ENCODE measurements around the gene TF.

The TF gene

GRCh38 chr3:133754455-133754854 lies 8.3 kb downstream of the TF start:
- H3K4me1 ChIP-seq (ENCODE audit: control insufficient read depth in 5 of 5, insufficient read depth in 5 of 5, low read length in 5 of 5) = peaks cover 2 to 9% (median 6%) of the 10 kb centered on the region in 5 donors
- H3K9me3 ChIP-seq (ENCODE audit: control insufficient read depth in 5 of 5, low read length in 5 of 5) = no peaks in the 10 kb centered on the region
- no peak overlapping the region for H3K27ac ChIP-seq (ENCODE audit: low read depth, low read length)
- peaks cover 3 to 56% (median 26%) of the 10 kb centered on the region in 5 donors for H3K36me3 ChIP-seq (ENCODE audit: control insufficient read depth in 5 of 5, insufficient read depth in 5 of 5, low read length in 5 of 5)
- no peak overlapping the region for H3K4me3 ChIP-seq (ENCODE audit: low read depth in 1 of 5, low read length in 5 of 5)
- no peaks in the 10 kb centered on the region for H3K27me3 ChIP-seq (ENCODE audit: control insufficient read depth in 5 of 5, insufficient read depth in 4 of 5, low read length in 5 of 5)
- no peak overlapping the region for H3K9ac ChIP-seq (ENCODE audit: low read length in 5 of 5)

- H3K27me3 ChIP-seq (ENCODE audit: control insufficient read depth in 5 of 5, insufficient read depth in 4 of 5, low read length in 5 of 5) = no peaks in the 10 kb centered on the region
- H3K9ac ChIP-seq (ENCODE audit: low read length in 5 of 5) = no peak overlapping the region
- no peak overlapping the region for H3K4me3 ChIP-seq (ENCODE audit: low read depth in 1 of 5, low read length in 5 of 5)
- H3K9me3 ChIP-seq (ENCODE audit: control insufficient read depth in 5 of 5, low read length in 5 of 5) = no peaks in the 10 kb centered on the region
- H3K4me1 ChIP-seq (ENCODE audit: control insufficient read depth in 5 of 5, insufficient read depth in 5 of 5, low read length in 5 of 5) = peaks cover 0 to 4% (median 3%) of the 10 kb centered on the region in 5 donors
- peaks cover 3 to 60% (median 26%) of the 10 kb centered on the region in 5 donors for H3K36me3 ChIP-seq (ENCODE audit: control insufficient read depth in 5 of 5, insufficient read depth in 5 of 5, low read length in 5 of 5)
- no peak overlapping the region for H3K27ac ChIP-seq (ENCODE audit: low read depth, low read length)
These were observed 9.0 kb downstream of the TF start for GRCh38 chr3:133754973-133755828.

DNA sequence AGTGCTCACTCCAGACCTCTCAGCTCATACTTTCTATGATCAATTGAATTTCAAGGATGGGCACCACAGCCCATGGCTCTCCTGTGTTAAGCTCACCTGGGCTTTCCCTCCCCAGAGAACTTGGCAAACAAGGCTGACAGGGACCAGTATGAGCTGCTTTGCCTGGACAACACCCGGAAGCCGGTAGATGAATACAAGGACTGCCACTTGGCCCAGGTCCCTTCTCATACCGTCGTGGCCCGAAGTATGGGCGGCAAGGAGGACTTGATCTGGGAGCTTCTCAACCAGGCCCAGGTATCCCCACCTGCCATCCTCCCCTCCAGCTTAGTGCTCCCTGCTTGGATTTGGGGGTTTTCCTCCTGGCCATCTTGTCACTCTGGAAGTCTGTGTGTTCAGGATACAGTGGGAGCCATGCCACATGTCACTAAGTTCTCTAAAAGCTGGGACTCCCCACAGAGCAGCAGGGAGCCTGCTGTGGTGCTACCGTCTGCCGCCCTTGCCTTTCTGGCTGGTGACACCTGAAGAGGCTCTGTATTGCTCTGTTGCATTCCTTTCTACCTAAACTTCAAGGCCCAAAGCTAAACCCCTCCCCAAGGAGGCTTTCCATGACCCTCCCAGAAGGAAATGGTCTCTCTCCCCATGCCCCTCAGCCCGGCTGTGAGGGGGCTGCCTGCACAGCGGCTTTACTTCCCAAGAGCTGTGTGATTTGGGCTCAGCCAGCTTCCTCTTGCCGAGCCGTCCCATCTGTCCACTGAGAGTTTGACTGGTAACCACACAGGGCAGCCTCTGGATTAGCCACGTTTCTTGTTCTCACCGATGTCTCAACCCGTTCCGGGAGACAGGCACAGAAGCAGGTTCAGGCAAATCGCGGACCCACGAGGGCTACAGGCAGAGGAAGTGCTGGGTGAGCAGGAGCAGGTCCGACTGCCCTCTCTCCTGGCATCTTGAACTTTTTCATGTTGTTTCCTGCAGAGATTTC lies 10.8 kb downstream of the TF start:
- no peaks in the 10 kb centered on the region for H3K9me3 ChIP-seq (ENCODE audit: control insufficient read depth in 5 of 5, low read length in 5 of 5)
- peaks cover 3 to 68% (median 28%) of the 10 kb centered on the region in 5 donors for H3K36me3 ChIP-seq (ENCODE audit: control insufficient read depth in 5 of 5, insufficient read depth in 5 of 5, low read length in 5 of 5)
- H3K4me1 ChIP-seq (ENCODE audit: control insufficient read depth in 5 of 5, insufficient read depth in 5 of 5, low read length in 5 of 5) = no peaks in the 10 kb centered on the region
- no peak overlapping the region for H3K27ac ChIP-seq (ENCODE audit: low read depth, low read length)
- no peak overlapping the region for H3K9ac ChIP-seq (ENCODE audit: low read length in 5 of 5)
- H3K4me3 ChIP-seq (ENCODE audit: low read depth in 1 of 5, low read length in 5 of 5) = no peak overlapping the region
- H3K27me3 ChIP-seq (ENCODE audit: control insufficient read depth in 5 of 5, insufficient read depth in 4 of 5, low read length in 5 of 5) = no peaks in the 10 kb centered on the region

DNA sequence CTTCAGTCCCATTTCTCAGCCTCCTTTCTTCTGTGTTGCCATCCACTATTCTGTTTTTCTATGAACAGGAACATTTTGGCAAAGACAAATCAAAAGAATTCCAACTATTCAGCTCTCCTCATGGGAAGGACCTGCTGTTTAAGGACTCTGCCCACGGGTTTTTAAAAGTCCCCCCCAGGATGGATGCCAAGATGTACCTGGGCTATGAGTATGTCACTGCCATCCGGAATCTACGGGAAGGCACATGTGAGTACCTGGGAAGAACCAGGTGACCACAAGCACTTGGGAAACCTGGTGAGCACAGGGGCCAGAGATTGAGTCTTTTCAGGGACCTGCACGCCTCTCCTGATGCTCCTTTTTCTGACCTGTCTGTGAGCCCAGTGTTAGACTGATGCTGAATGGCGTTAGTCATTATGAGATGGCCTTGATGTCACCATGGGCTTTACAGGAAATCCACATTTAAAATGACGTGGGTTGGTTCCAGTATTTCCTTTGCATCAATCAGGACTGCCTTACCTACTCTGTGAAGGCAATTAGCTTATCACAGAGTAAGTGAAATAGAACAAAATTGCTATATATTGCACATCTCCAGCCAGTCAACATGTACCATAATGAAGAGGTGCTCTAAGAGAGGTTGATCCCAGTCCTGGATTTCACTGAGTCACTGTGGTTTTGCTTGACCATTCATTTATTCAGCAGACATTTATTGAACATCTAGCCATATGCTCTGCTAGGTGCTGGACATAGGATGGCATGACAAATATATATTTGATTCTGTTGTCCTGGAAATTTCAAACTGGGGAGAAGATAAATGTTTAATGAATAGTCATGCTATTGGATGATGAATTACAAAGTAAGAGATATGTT lies 11.7 kb downstream of the TF start:
- Histone ChIP-seq H3K4me1 (ENCODE audit: control insufficient read depth in 5 of 5, insufficient read depth in 5 of 5, low read length in 5 of 5) (no peaks in the 10 kb centered on the region), H3K9me3 (ENCODE audit: control insufficient read depth in 5 of 5, low read length in 5 of 5) (no peaks in the 10 kb centered on the region), H3K36me3 (ENCODE audit: control insufficient read depth in 5 of 5, insufficient read depth in 5 of 5, low read length in 5 of 5) (peaks cover 3 to 68% (median 28%) of the 10 kb centered on the region in 5 donors), H3K4me3 (ENCODE audit: low read depth in 1 of 5, low read length in 5 of 5) (no peak overlapping the region), H3K27ac (ENCODE audit: low read depth, low read length) (no peak overlapping the region), H3K27me3 (ENCODE audit: control insufficient read depth in 5 of 5, insufficient read depth in 4 of 5, low read length in 5 of 5) (no peaks in the 10 kb centered on the region), H3K9ac (ENCODE audit: low read length in 5 of 5) (no peak overlapping the region)

DNA sequence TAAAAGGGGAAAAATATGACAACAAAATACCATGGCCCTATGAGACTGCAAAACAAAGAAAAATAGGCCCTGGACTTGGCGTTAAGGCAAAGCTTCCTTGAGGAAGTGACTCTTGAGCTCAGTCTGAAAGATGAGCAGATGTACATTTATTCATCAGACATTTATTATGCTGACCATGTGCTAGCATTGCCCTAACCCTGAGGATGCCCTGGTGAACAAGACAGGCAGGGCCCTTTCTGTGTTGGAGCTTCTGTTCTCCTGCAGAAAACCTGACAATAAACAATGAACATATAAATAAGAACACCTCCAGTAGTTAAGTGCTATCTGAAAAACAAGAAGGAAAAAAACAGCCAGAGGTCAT lies 12.4 kb downstream of the TF start:
- H3K9ac ChIP-seq (ENCODE audit: low read length in 5 of 5) = no peak overlapping the region
- H3K36me3 ChIP-seq (ENCODE audit: control insufficient read depth in 5 of 5, insufficient read depth in 5 of 5, low read length in 5 of 5) = peaks cover 3 to 68% (median 28%) of the 10 kb centered on the region in 5 donors
- no peak overlapping the region for H3K27ac ChIP-seq (ENCODE audit: low read depth, low read length)
- H3K27me3 ChIP-seq (ENCODE audit: control insufficient read depth in 5 of 5, insufficient read depth in 4 of 5, low read length in 5 of 5) = no peaks in the 10 kb centered on the region
- H3K4me3 ChIP-seq (ENCODE audit: low read depth in 1 of 5, low read length in 5 of 5) = no peak overlapping the region
- H3K9me3 ChIP-seq (ENCODE audit: control insufficient read depth in 5 of 5, low read length in 5 of 5) = no peaks in the 10 kb centered on the region
- peaks cover 0 to under 1% (median 0%) of the 10 kb centered on the region in 5 donors for H3K4me1 ChIP-seq (ENCODE audit: control insufficient read depth in 5 of 5, insufficient read depth in 5 of 5, low read length in 5 of 5)

DNA sequence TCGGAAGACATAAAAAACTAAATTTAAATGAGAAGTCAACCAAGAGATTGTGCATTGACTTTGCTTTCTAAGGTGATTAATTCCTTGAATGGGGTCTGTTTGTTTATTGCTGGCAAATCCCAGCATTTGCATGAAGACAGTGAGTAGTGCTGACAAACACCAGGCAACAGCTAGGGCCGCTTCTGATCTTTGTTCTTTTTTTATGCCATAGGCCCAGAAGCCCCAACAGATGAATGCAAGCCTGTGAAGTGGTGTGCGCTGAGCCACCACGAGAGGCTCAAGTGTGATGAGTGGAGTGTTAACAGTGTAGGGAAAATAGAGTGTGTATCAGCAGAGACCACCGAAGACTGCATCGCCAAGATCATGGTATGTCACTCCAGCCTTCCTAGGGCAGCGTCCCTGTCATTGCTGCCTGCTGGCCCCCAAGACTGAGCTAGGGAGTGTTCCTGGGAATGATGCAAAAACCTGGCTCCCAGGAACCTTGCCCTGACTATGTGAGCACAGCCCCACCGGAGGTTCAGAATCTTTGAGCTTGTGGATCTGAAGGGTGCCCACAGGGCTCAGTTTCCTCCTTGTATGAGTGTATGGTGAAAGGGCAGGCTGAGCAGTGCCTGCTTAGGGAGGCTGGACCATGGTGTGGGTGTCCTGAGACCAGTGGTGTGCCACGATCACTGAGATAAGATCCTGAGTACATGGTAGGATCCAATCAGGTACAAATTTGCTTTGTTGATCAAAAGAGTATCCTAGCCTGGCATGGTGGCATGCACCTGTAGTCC lies 13.0 kb downstream of the TF start:
- H3K4me1 ChIP-seq (ENCODE audit: control insufficient read depth in 5 of 5, insufficient read depth in 5 of 5, low read length in 5 of 5) = peaks cover 0 to 6% (median 2%) of the 10 kb centered on the region in 5 donors
- no peak overlapping the region for H3K4me3 ChIP-seq (ENCODE audit: low read depth in 1 of 5, low read length in 5 of 5)
- H3K9ac ChIP-seq (ENCODE audit: low read length in 5 of 5) = no peak overlapping the region
- peaks cover 3 to 63% (median 25%) of the 10 kb centered on the region in 5 donors for H3K36me3 ChIP-seq (ENCODE audit: control insufficient read depth in 5 of 5, insufficient read depth in 5 of 5, low read length in 5 of 5)
- no peak overlapping the region for H3K27ac ChIP-seq (ENCODE audit: low read depth, low read length)
- no peaks in the 10 kb centered on the region for H3K9me3 ChIP-seq (ENCODE audit: control insufficient read depth in 5 of 5, low read length in 5 of 5)
- no peaks in the 10 kb centered on the region for H3K27me3 ChIP-seq (ENCODE audit: control insufficient read depth in 5 of 5, insufficient read depth in 4 of 5, low read length in 5 of 5)

GRCh38 chr3:133759740-133760305 lies 13.6 kb downstream of the TF start:
- peaks cover 3 to 8% (median 4%) of the 10 kb centered on the region in 5 donors for H3K4me1 ChIP-seq (ENCODE audit: control insufficient read depth in 5 of 5, insufficient read depth in 5 of 5, low read length in 5 of 5)
- no peaks in the 10 kb centered on the region for H3K9me3 ChIP-seq (ENCODE audit: control insufficient read depth in 5 of 5, low read length in 5 of 5)
- H3K36me3 ChIP-seq (ENCODE audit: control insufficient read depth in 5 of 5, insufficient read depth in 5 of 5, low read length in 5 of 5) = peaks cover 3 to 63% (median 25%) of the 10 kb centered on the region in 5 donors
- H3K27ac ChIP-seq (ENCODE audit: low read depth, low read length) = no peak overlapping the region
- no peaks in the 10 kb centered on the region for H3K27me3 ChIP-seq (ENCODE audit: control insufficient read depth in 5 of 5, insufficient read depth in 4 of 5, low read length in 5 of 5)
- no peak overlapping the region for H3K4me3 ChIP-seq (ENCODE audit: low read depth in 1 of 5, low read length in 5 of 5)
- no peak overlapping the region for H3K9ac ChIP-seq (ENCODE audit: low read length in 5 of 5)

DNA sequence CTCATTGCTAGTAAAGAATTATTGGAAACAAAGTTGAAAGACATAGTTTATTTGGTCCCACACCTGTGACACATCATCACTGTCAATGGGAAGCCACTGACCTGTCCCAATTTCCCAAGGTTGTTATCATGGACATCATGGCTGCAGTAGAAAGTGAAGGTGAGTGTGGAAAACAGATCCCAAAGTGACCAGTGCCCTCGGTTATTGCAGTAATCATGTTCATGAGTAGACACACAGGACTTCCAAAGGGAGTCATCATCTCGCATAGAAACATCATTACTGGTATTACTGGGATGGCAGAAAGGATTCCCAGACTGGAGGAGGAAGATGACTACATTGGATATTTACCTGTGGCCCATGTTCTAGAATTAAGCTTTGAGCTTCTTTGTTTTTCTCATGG lies 14.7 kb downstream of the TF start:
- no peak overlapping the region for H3K9ac ChIP-seq (ENCODE audit: low read length in 5 of 5)
- H3K4me3 ChIP-seq (ENCODE audit: low read depth in 1 of 5, low read length in 5 of 5) = no peak overlapping the region
- no peak overlapping the region for H3K27ac ChIP-seq (ENCODE audit: low read depth, low read length)
- H3K36me3 ChIP-seq (ENCODE audit: control insufficient read depth in 5 of 5, insufficient read depth in 5 of 5, low read length in 5 of 5) = peaks cover 3 to 57% (median 17%) of the 10 kb centered on the region in 5 donors
- H3K27me3 ChIP-seq (ENCODE audit: control insufficient read depth in 5 of 5, insufficient read depth in 4 of 5, low read length in 5 of 5) = no peaks in the 10 kb centered on the region
- H3K4me1 ChIP-seq (ENCODE audit: control insufficient read depth in 5 of 5, insufficient read depth in 5 of 5, low read length in 5 of 5) = peaks cover 3 to 10% (median 4%) of the 10 kb centered on the region in 5 donors
- no peaks in the 10 kb centered on the region for H3K9me3 ChIP-seq (ENCODE audit: control insufficient read depth in 5 of 5, low read length in 5 of 5)

All from subcutaneous abdominal adipose tissue (tissue), 5 donors.